HL-60 (cell line): ENCODE results near the gene CYB561A3.

Experiments used
- CTCF ChIP-seq: IDR thresholded peaks from one replicate; pipeline ENCODE4 v1.5.1; 2011; ENCODE audit warnings: low read length, control low read depth, inconsistent platforms; ENCODE audit not compliant: insufficient read depth
- GABPA ChIP-seq: IDR thresholded peaks from 2 replicates; pipeline ENCODE4 v1.6.1; 2012; ENCODE audit warnings: low read depth
- POLR2AphosphoS5 ChIP-seq: IDR thresholded peaks from 2 replicates; pipeline ENCODE4 v1.6.1; 2012; ENCODE audit warnings: low read depth
- REST ChIP-seq: IDR thresholded peaks from 2 replicates; pipeline ENCODE4 v1.6.1; 2012; ENCODE audit warnings: low read depth; ENCODE audit not compliant: insufficient replicate concordance
- SPI1 ChIP-seq: IDR thresholded peaks from 2 replicates; pipeline ENCODE4 v1.6.1; 2012; ENCODE audit warnings: low read depth, mild to moderate bottlenecking, borderline replicate concordance

GRCh38 chr11:61356706-61357105 lies 5.0 kb downstream of the CYB561A3 start:
- TF ChIP-seq POLR2AphosphoS5 (no peak), CTCF (no peak), GABPA (no peak), REST (no peak), SPI1 (no peak)
